H1 (cell line): ENCODE results near the gene EXOG. TPM values are rescaled to one million over a fixed set of nuclear protein-coding genes. Genes with fewer than 3 reads are reported as not detected.

Experiments
- CHD7 ChIP-seq: fragments of 300-600 bp; sonication (generic); IDR thresholded peaks from 2 replicates; pipeline ENCODE4 v1.7.1; 2012; ENCODE audit warnings: low read length, moderate library complexity, mild to moderate bottlenecking, inconsistent platforms; ENCODE audit not compliant: insufficient replicate concordance
- HDAC2 ChIP-seq, 2 experiments: fragments of 300-600 bp in 1 of 2; sonication (generic) in 1 of 2; IDR thresholded peaks; 2 replicates each; pipeline ENCODE4 v1.6.1; 2011 to 2012; ENCODE audit warnings: low read depth in 2 of 2, low read length in 2 of 2, mild to moderate bottlenecking in 2 of 2, moderate library complexity in 2 of 2, borderline replicate concordance in 1 of 2, inconsistent platforms in 1 of 2
- JUND ChIP-seq: IDR thresholded peaks from 2 replicates; pipeline ENCODE4 v1.6.1; 2011; ENCODE audit warnings: mild to moderate bottlenecking, improper control_type of control experiment, low read length
- SAP30 ChIP-seq: fragments of 300-600 bp; sonication (generic); IDR thresholded peaks from 2 replicates; pipeline ENCODE4 v1.7.1; 2012; ENCODE audit warnings: low read length, moderate library complexity, mild to moderate bottlenecking, inconsistent platforms; ENCODE audit not compliant: insufficient read depth, insufficient replicate concordance
- SP1 ChIP-seq: IDR thresholded peaks from 2 replicates; pipeline ENCODE4 v1.6.1; 2011; ENCODE audit warnings: low read depth, low read length
- TAF1 ChIP-seq: IDR thresholded peaks from 2 replicates; pipeline ENCODE4 v1.6.1; 2011; ENCODE audit warnings: mild to moderate bottlenecking, low read depth, low read length
- polyA plus RNA-seq, 7 experiments: library from polyadenylated mRNA; depleted of rRNA in 3 of 7; stranded (reverse) in 5 of 7; unstranded in 2 of 7; fragments of >200 nt in 5 of 7; fragments of 200-250 nt in 2 of 7; gene quantifications; 1 replicate in 5 of 7; 2 replicates in 1 of 7; 4 replicates in 1 of 7; pipeline versions ENCODE4 v1.2.1 to v1.2.3, GENCODE V29; 2011 to 2013; ENCODE audit warnings: missing spikeins in 2 of 7, mixed read lengths in 2 of 7
- total RNA-seq: library from RNA; stranded (reverse); fragmentation: NEBNext Ultra II Directional; extraction: Animal tissue kit (Norgen Biotek cat#: 25700); gene quantifications from 2 replicates; pipeline ENCODE4 v1.2.1, GENCODE V29; 2021
- TF ChIP-seq, protein P1 (sequence below), 3 experiments: IDR thresholded peaks; 1 replicate in 2 of 3; 2 replicates in 1 of 3; pipeline versions ENCODE4 v1.5.1 to v1.6.1; 2011; ENCODE audit warnings: low read length in 3 of 3, mild to moderate bottlenecking in 3 of 3, inconsistent platforms in 2 of 3, low read depth in 1 of 3, moderate library complexity in 1 of 3; ENCODE audit not compliant: insufficient read depth in 1 of 3; ENCODE audit errors: control extremely low read depth in 1 of 3

The EXOG gene
- total and polyA plus RNA-seq, 2 of the 8 experiments (the other 6 are each of a cell fraction or from before 2014, with no cell fraction given) = 7.2 to 12.9 TPM

DNA sequence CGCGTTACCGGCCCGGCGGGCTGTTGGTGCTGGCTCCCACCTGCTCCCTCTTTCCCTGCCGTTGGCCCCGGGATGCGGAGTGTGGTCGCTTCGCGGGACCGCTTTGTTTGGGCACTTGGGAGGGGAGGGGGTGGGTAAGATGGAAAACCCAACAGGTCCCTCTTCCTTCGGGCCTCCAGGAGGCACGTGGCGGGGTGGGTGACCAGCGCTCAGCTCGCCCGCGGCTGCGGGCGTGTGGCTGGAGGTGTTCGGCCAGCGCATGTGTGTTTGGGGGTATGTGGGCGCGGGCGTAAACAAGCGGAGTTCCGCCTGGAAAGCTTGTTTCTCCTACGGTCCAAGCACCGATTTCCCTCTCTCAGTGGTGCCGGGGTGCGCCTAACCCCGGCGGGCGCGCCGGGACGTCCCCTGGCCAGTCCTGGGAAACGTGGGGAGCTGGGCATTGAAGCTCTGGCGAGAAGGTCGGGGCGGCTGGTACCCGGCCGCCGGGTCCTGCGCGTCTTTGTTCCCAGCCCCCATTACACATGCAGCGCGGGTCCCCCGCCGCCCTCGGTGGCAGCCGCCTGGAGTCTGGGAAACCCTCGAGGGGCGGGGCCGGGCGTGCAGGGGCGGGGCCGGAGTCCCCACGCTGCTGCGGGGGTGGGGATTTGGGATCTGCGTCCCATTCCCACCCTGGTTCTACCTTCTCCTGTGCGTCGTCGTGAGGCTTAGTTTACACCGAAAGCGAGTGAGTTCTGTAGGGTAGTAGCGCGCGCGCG is 41.1 kb upstream of the EXOG start (continued):
- TF ChIP-seq, protein P1, sequence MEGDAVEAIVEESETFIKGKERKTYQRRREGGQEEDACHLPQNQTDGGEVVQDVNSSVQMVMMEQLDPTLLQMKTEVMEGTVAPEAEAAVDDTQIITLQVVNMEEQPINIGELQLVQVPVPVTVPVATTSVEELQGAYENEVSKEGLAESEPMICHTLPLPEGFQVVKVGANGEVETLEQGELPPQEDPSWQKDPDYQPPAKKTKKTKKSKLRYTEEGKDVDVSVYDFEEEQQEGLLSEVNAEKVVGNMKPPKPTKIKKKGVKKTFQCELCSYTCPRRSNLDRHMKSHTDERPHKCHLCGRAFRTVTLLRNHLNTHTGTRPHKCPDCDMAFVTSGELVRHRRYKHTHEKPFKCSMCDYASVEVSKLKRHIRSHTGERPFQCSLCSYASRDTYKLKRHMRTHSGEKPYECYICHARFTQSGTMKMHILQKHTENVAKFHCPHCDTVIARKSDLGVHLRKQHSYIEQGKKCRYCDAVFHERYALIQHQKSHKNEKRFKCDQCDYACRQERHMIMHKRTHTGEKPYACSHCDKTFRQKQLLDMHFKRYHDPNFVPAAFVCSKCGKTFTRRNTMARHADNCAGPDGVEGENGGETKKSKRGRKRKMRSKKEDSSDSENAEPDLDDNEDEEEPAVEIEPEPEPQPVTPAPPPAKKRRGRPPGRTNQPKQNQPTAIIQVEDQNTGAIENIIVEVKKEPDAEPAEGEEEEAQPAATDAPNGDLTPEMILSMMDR (IDR thresholded peaks at IDR 0.05; ENCODE audit: control extremely low read depth in 1 of 3, insufficient read depth in 1 of 3, low read depth in 1 of 3, low read length in 3 of 3) = no peak
- TF ChIP-seq SAP30 (no peak), SP1 (0 out of 2 replicates have a peak, but pooled peaks have one; percentile 41), JUND (no peak), TAF1 (peak; percentile 86), HDAC2 (IDR thresholded peaks at IDR 0.05; ENCODE audit: borderline replicate concordance in 1 of 2, low read depth in 2 of 2, low read length in 2 of 2) (peak in 1 of 2 experiments; percentile 4; a peak in 1 of 4 replicates), CHD7 (no peak)
